GM19438 (cell line): ENCODE measurements around the gene PLXNA2.

Experiments
- ATAC-seq: cut with Tn5 transposase; IDR thresholded peaks from one replicate; pipeline ENCODE4 v1.9.1; 2021; ENCODE audit warnings: low read depth; ENCODE audit not compliant: unreplicated experiment

PLXNA2 gene

GRCh38 chr1:208008534-208008933 lies 235.7 kb downstream of the PLXNA2 start:
- no peak for ATAC-seq

GRCh38 chr1:208007938-208008342 lies 236.2 kb downstream of the PLXNA2 start:
- ATAC-seq = no peak

GRCh38 chr1:208007319-208007937 lies 236.8 kb downstream of the PLXNA2 start:
- no peak for ATAC-seq

GRCh38 chr1:208006258-208006920 lies 237.8 kb downstream of the PLXNA2 start:
- ATAC-seq = no peak

GRCh38 chr1:208004851-208005250 lies 239.3 kb downstream of the PLXNA2 start:
- no peak for ATAC-seq

GRCh38 chr1:208003241-208003640 lies 240.9 kb downstream of the PLXNA2 start:
- ATAC-seq = no peak

GRCh38 chr1:208002672-208003071 lies 241.5 kb downstream of the PLXNA2 start:
- no peak for ATAC-seq

GRCh38 chr1:208002078-208002477 lies 242.1 kb downstream of the PLXNA2 start:
- no peak for ATAC-seq

GRCh38 chr1:208000504-208000903 lies 243.7 kb downstream of the PLXNA2 start:
- ATAC-seq = no peak

GRCh38 chr1:207999972-208000371 lies 244.2 kb downstream of the PLXNA2 start:
- no peak for ATAC-seq

GRCh38 chr1:207999274-207999915 lies 244.8 kb downstream of the PLXNA2 start:
- ATAC-seq = no peak

GRCh38 chr1:207998691-207999090 lies 245.5 kb downstream of the PLXNA2 start:
- ATAC-seq = no peak

GRCh38 chr1:207997486-207998268 lies 246.5 kb downstream of the PLXNA2 start:
- ATAC-seq = no peak

GRCh38 chr1:207996636-207997035 lies 247.5 kb downstream of the PLXNA2 start:
- no peak for ATAC-seq

GRCh38 chr1:207995576-207995975 lies 248.6 kb downstream of the PLXNA2 start:
- no peak for ATAC-seq

- no peak for ATAC-seq
Measured at GRCh38 chr1:207993477-207994445, 250.4 kb downstream of the PLXNA2 start.

GRCh38 chr1:207992677-207993236 lies 251.4 kb downstream of the PLXNA2 start:
- no peak for ATAC-seq

GRCh38 chr1:207991583-207992026 lies 252.6 kb downstream of the PLXNA2 start:
- no peak for ATAC-seq

- no peak for ATAC-seq
Measured at GRCh38 chr1:207990876-207991582, 253.2 kb downstream of the PLXNA2 start.
